HepG2 (cell line): ENCODE measurements around the gene DRD1. TPM values are rescaled to one million over a fixed set of nuclear protein-coding genes. Genes with fewer than 3 reads are reported as not detected.

ENCODE experiments used
- ATAC-seq: fragments of 200-7000 bp; cut with Tn5 transposase; 3 replicates; pipeline ENCODE4 v1.9.1; 2020; ENCODE audit warnings: mild to moderate bottlenecking, moderate library complexity
- BruUV-seq: library from RNA; stranded (reverse); fragments of 400-500 nt; replicated peaks from 2 replicates; lab custom pipeline; 2021; lab: Mats Ljungman, UMichigan
- CTCF ChIA-PET: fragments of 300-600 bp; formaldehyde crosslinking; extraction: SDS; loops from one replicate; lab custom pipeline; 2021; ENCODE audit warnings: low total read pairs, inconsistent platforms, low intra/inter-chr PET ratio; lab: Yijun Ruan, JAX
- POLR2A ChIA-PET: fragments of 350-600 bp; sonication (Branson Sonifier 250); formaldehyde crosslinking; loops from one replicate; lab custom pipeline; 2020; ENCODE audit warnings: antibody characterized with exemption, inconsistent platforms; lab: Yijun Ruan, JAX
- DNase-seq: peaks from one replicate; pipeline ENCODE4 v3.0.0-alpha.2; 2015; ENCODE audit warnings: low spot score
- FAIRE-seq: peaks from 3 replicates; lab custom pipeline; 2011; peaks lifted over from hg19 to GRCh38; lab: Jason Lieb, UNC
- H2AFZ ChIP-seq: one replicate; pipeline ENCODE4 v1.6.1; 2011; ENCODE audit warnings: low read length, inconsistent platforms
- H3K27ac ChIP-seq: fragments of 300-600 bp; 3 replicates; pipeline ENCODE4 v1.8.0; 2011; ENCODE audit warnings: mixed run types, mild to moderate bottlenecking, mixed read lengths, low read length, inconsistent platforms; ENCODE audit not compliant: insufficient read depth; ENCODE audit errors: extremely low read length
- H3K27me3 ChIP-seq, 2 experiments: fragments of 200-600 bp in 1 of 2; 2 replicates in 1 of 2; 3 replicates in 1 of 2; pipeline versions ENCODE4 v1.6.0 to v1.8.0; 2011; ENCODE audit warnings: low read length in 2 of 2, mild to moderate bottlenecking in 2 of 2, moderate library complexity in 2 of 2, inconsistent platforms in 1 of 2; ENCODE audit not compliant: insufficient read depth in 2 of 2, control insufficient read depth in 1 of 2
- H3K36me3 ChIP-seq, 2 experiments: fragments of 200-600 bp in 1 of 2; replicated peaks in 1 of 2; 2 replicates in 1 of 2; 3 replicates in 1 of 2; pipeline versions ENCODE4 v1.5.1 to v1.8.0; 2011; ENCODE audit warnings: low read length in 2 of 2, inconsistent platforms in 1 of 2; ENCODE audit not compliant: insufficient read depth in 2 of 2, control insufficient read depth in 1 of 2
- H3K4me1 ChIP-seq: 2 replicates; pipeline ENCODE4 v1.5.1; 2012; ENCODE audit warnings: low read length, inconsistent platforms; ENCODE audit not compliant: insufficient read depth
- H3K4me2 ChIP-seq: 2 replicates; pipeline ENCODE4 v1.6.0; 2011; ENCODE audit warnings: low read depth, low read length, inconsistent platforms
- H3K4me3 ChIP-seq, 3 experiments: fragments of 200-600 bp in 1 of 3; sonication (generic), shearing (Covaris generic) in 1 of 3; replicated peaks in 1 of 3; 2 replicates each; pipeline ENCODE4 v1.5.1; 2011 to 2016; ENCODE audit warnings: low read length in 3 of 3, inconsistent platforms in 2 of 3, low read depth in 2 of 3, mild to moderate bottlenecking in 2 of 3, control low read depth in 1 of 3, mixed read lengths in 1 of 3; ENCODE audit not compliant: insufficient read depth in 1 of 3
- H3K79me2 ChIP-seq: one replicate; pipeline ENCODE4 v1.6.1; 2011; ENCODE audit warnings: low read length, inconsistent platforms; ENCODE audit not compliant: insufficient read depth
- H3K9ac ChIP-seq: 2 replicates; pipeline ENCODE4 v1.6.0; 2011; ENCODE audit warnings: mild to moderate bottlenecking, low read depth, low read length, inconsistent platforms; ENCODE audit not compliant: insufficient read depth
- H3K9me3 ChIP-seq: 2 replicates; pipeline ENCODE4 v1.5.1; 2012; ENCODE audit warnings: mild to moderate bottlenecking, low read length
- H4K20me1 ChIP-seq: 2 replicates; pipeline ENCODE4 v1.6.0; 2011; ENCODE audit warnings: inconsistent platforms, mild to moderate bottlenecking, low read length, moderate library complexity; ENCODE audit not compliant: insufficient read depth
- ARNT ChIP-seq: fragments of 450-650 bp; IDR thresholded peaks from 2 replicates; pipeline ENCODE4 v1.6.1; 2017
- NFIB ChIP-seq: sonication (generic); formaldehyde crosslinking; IDR thresholded peaks from 2 replicates; pipeline ENCODE4 v1.9.0; 2021; ENCODE audit warnings: missing genetic modification reagents, mild to moderate bottlenecking, borderline replicate concordance
- NFKBIZ ChIP-seq: IDR thresholded peaks from 2 replicates; pipeline ENCODE4 v1.6.1; 2018; ENCODE audit warnings: missing genetic modification reagents, missing compliant biosample characterization
- SMARCE1 ChIP-seq: fragments of 450-650 bp; IDR thresholded peaks from 2 replicates; pipeline ENCODE4 v1.6.1; 2017; ENCODE audit warnings: borderline replicate concordance
- TBL1XR1 ChIP-seq: fragments of 150-350 bp; IDR thresholded peaks from 2 replicates; pipeline ENCODE4 v1.6.1; 2014; ENCODE audit warnings: borderline replicate concordance, low read length; ENCODE audit not compliant: partially characterized antibody
- ZNF644 ChIP-seq: IDR thresholded peaks from 2 replicates; pipeline ENCODE4 v1.6.1; 2016; ENCODE audit warnings: low read depth
- ZSCAN12 ChIP-seq: sonication (generic); formaldehyde crosslinking; IDR thresholded peaks from 2 replicates; pipeline ENCODE4 v1.9.0; 2021; ENCODE audit warnings: mild to moderate bottlenecking, missing genetic modification reagents
- ZSCAN25 ChIP-seq: sonication (generic); formaldehyde crosslinking; IDR thresholded peaks from 2 replicates; pipeline ENCODE4 v1.8.0; 2022; ENCODE audit warnings: mild to moderate bottlenecking, missing genetic modification reagents
- WGBS: methylation state at CpG from one replicate; pipeline ENCODE4 v1.1.6; 2017; ENCODE audit warnings: low lambda C conversion rate; 5-methylcytosine and 5-hydroxymethylcytosine counted together
- in situ Hi-C: cut with HindIII; loops from 2 replicates; pipeline ENCODE4 v1.10.0; 2017; ENCODE audit warnings: low pct_unique_long_range_greater_than_20kb; ENCODE audit not compliant: extremely low pct_ligation_motif_present
- intact Hi-C: fragments of 100-400 bp; cut with micrococcal nuclease; formaldehyde crosslinking; loops from one replicate; pipeline ENCODE4 v1.10.0; 2022; ENCODE audit not compliant: unreplicated experiment
- polyA plus RNA-seq, 8 experiments: library from polyadenylated mRNA; depleted of rRNA in 3 of 8; stranded (reverse) in 7 of 8; unstranded in 1 of 8; fragments of >200 nt; fragmentation: Illumina TruSeq in 4 of 8; extraction: Trizol in 4 of 8; gene quantifications; 2 replicates each; pipeline versions ENCODE4 v1.2.1 to v1.2.3, GENCODE V29; 2011 to 2016; ENCODE audit warnings: low read depth in 4 of 8, missing spikeins in 1 of 8, mixed read lengths in 1 of 8; ENCODE audit not compliant: insufficient read depth in 1 of 8
- total RNA-seq, 5 experiments: library from RNA; depleted of rRNA; stranded (reverse); fragments of >200 nt; fragmentation: Illumina TruSeq; extraction: Trizol; gene quantifications; 2 replicates each; pipeline ENCODE4 v1.2.3, GENCODE V29; 2016; ENCODE audit warnings: low read depth in 1 of 5
- TF ChIP-seq, protein P1 (sequence below): sonication (generic); formaldehyde crosslinking; IDR thresholded peaks from 2 replicates; pipeline ENCODE4 v1.4.0; 2020; ENCODE audit warnings: missing genetic modification reagents, low read depth, mild to moderate bottlenecking, borderline replicate concordance
- TF ChIP-seq, protein P2 (sequence below): sonication (generic); formaldehyde crosslinking; IDR thresholded peaks from 2 replicates; pipeline ENCODE4 v1.4.0; 2020; ENCODE audit warnings: mild to moderate bottlenecking, missing genetic modification reagents
- TF ChIP-seq, protein P3 (sequence below): sonication (generic); formaldehyde crosslinking; IDR thresholded peaks from 2 replicates; pipeline ENCODE4 v1.4.0; 2020; ENCODE audit warnings: missing genetic modification reagents, borderline replicate concordance
- TF ChIP-seq, protein P4 (sequence below): sonication (generic); formaldehyde crosslinking; IDR thresholded peaks from 2 replicates; pipeline ENCODE4 v1.8.0; 2022; ENCODE audit warnings: mild to moderate bottlenecking, missing genetic modification reagents

The DRD1 gene
- total and polyA plus RNA-seq, 2 of the 13 experiments (the other 11 are each of a cell fraction or from before 2014, with no cell fraction given) = not detected

DNA sequence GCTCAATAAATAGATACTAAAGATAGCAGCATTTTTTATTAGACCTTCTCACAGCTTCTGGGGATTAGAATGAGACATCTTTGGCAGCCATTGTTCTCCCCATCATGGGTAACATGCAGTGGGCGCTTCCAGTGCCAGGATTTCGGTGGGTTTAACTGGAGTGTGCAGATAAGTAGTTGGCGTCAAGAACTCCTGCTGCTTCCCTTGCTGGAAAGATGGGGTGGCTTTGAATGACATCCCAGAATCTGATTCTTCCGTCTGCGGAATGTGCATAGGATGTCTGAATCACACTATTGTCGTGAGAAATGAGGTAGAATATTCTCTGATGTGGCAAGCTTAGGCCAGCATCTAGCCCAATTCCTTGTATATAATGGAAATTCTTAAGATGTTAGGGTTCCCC, 41.6 kb upstream of the DRD1 start:
- no TSS peak for BruUV-seq
- Histone ChIP-seq H3K9ac (no peak overlapping the region), H3K4me1 (peaks cover 15% of the 10 kb centered on the region), H3K27ac (no peak overlapping the region), H3K79me2 (peaks cover 97% of the 10 kb centered on the region), H3K9me3 (no peaks in the 10 kb centered on the region), H2AFZ (no peak overlapping the region), H3K4me2 (no peak overlapping the region), H3K4me3 (no peak overlapping the region), H3K36me3 (peaks cover 33 to 78% of the 10 kb centered on the region in 2 experiments), H3K27me3 (no peaks in the 10 kb centered on the region), H4K20me1 (peaks cover 96% of the 10 kb centered on the region)
- CTCF ChIA-PET = no interaction called here
- in situ Hi-C loops (no loop called here), intact Hi-C loops (no loop called here)
- POLR2A ChIA-PET = no interaction called here
- TF ChIP-seq, protein P1, sequence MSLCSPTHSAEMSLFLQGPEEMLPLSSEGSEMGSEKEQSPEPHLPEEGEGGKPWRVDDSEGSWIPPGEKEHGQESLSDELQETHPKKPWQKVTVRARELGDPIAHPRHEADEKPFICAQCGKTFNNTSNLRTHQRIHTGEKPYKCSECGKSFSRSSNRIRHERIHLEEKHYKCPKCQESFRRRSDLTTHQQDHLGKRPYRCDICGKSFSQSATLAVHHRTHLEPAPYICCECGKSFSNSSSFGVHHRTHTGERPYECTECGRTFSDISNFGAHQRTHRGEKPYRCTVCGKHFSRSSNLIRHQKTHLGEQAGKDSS (CRISPR knock-in tag) = no peak
- TF ChIP-seq TBL1XR1 (no peak), SMARCE1 (no peak), ZSCAN25 (no peak), ZSCAN12 (CRISPR knock-in tag) (no peak), NFIB (CRISPR knock-in tag) (no peak), ARNT (no peak)
- TF ChIP-seq, protein P2, sequence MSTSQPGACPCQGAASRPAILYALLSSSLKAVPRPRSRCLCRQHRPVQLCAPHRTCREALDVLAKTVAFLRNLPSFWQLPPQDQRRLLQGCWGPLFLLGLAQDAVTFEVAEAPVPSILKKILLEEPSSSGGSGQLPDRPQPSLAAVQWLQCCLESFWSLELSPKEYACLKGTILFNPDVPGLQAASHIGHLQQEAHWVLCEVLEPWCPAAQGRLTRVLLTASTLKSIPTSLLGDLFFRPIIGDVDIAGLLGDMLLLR = no peak
- DNase-seq (no peak), FAIRE-seq (no peak), ATAC-seq (no peak)
- WGBS = 97% methylated on average over 6 of the region's 6 CpGs

DNA sequence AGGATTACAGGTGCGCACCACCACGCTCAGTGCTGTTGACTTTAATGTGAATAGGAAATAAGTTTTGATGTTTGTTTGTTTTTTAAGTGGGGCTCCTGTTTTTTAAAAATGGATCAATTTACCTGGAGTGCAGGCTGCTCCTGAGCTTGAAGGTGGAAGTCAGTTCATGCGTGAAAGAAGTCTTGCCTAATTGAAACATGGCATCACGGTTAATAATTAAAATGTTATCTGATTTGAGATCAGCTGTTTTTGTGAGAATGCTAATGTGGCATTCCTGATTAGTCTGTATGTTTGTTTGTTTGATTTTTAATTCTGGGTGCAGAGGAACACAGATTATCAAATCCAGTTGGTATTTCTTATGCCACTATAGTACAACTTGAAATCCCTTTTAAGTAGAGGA, 40.8 kb upstream of the DRD1 start:
- in situ Hi-C loops (no loop called here), intact Hi-C loops (no loop called here)
- Histone ChIP-seq H3K27ac (no peak overlapping the region), H3K36me3 (peaks cover 35 to 75% of the 10 kb centered on the region in 2 experiments), H3K27me3 (no peaks in the 10 kb centered on the region; a peak in 1 of 5 replicates), H2AFZ (no peak overlapping the region), H3K9ac (no peak overlapping the region), H3K4me1 (peaks cover 23% of the 10 kb centered on the region), H3K79me2 (peaks cover 96% of the 10 kb centered on the region), H3K9me3 (no peaks in the 10 kb centered on the region), H4K20me1 (peaks cover 92% of the 10 kb centered on the region), H3K4me3 (no peak overlapping the region), H3K4me2 (no peak overlapping the region)
- FAIRE-seq = no peak
- no peak for DNase-seq
- WGBS = 97% methylated on average over 4 of the region's 4 CpGs
- POLR2A ChIA-PET = no interaction called here
- CTCF ChIA-PET = no interaction called here
- no peak for ATAC-seq
- no TSS peak for BruUV-seq
- TF ChIP-seq, protein P3, sequence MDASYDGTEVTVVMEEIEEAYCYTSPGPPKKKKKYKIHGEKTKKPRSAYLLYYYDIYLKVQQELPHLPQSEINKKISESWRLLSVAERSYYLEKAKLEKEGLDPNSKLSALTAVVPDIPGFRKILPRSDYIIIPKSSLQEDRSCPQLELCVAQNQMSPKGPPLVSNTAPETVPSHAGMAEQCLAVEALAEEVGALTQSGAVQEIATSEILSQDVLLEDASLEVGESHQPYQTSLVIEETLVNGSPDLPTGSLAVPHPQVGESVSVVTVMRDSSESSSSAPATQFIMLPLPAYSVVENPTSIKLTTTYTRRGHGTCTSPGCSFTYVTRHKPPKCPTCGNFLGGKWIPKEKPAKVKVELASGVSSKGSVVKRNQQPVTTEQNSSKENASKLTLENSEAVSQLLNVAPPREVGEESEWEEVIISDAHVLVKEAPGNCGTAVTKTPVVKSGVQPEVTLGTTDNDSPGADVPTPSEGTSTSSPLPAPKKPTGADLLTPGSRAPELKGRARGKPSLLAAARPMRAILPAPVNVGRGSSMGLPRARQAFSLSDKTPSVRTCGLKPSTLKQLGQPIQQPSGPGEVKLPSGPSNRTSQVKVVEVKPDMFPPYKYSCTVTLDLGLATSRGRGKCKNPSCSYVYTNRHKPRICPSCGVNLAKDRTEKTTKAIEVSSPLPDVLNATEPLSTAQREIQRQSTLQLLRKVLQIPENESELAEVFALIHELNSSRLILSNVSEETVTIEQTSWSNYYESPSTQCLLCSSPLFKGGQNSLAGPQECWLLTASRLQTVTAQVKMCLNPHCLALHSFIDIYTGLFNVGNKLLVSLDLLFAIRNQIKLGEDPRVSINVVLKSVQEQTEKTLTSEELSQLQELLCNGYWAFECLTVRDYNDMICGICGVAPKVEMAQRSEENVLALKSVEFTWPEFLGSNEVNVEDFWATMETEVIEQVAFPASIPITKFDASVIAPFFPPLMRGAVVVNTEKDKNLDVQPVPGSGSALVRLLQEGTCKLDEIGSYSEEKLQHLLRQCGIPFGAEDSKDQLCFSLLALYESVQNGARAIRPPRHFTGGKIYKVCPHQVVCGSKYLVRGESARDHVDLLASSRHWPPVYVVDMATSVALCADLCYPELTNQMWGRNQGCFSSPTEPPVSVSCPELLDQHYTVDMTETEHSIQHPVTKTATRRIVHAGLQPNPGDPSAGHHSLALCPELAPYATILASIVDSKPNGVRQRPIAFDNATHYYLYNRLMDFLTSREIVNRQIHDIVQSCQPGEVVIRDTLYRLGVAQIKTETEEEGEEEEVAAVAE = no peak
- TF ChIP-seq NFKBIZ (no peak), ZNF644 (CRISPR knock-in tag) (no peak)
- TF ChIP-seq, protein P4, sequence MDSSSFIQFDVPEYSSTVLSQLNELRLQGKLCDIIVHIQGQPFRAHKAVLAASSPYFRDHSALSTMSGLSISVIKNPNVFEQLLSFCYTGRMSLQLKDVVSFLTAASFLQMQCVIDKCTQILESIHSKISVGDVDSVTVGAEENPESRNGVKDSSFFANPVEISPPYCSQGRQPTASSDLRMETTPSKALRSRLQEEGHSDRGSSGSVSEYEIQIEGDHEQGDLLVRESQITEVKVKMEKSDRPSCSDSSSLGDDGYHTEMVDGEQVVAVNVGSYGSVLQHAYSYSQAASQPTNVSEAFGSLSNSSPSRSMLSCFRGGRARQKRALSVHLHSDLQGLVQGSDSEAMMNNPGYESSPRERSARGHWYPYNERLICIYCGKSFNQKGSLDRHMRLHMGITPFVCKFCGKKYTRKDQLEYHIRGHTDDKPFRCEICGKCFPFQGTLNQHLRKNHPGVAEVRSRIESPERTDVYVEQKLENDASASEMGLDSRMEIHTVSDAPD (CRISPR knock-in tag) = no peak
